ENCODE measurements around the gene FAM180B.
"Not testable (repeated sequence)": the region's sequence is repeated elsewhere in the genome, so short reads cannot be mapped to it uniquely, and the experiment has no call there.

FAM180B gene

GRCh38 chr11:47595967-47596366 is 9.5 kb downstream of the FAM180B start:
- DNase-seq, result no peak

- no peak for DNase-seq
Measured at GRCh38 chr11:47599902-47600301, 13.4 kb downstream of the FAM180B start.

GRCh38 chr11:47603295-47603694 is 16.8 kb downstream of the FAM180B start:
- no peak for DNase-seq

GRCh38 chr11:47605921-47606320 is 19.4 kb downstream of the FAM180B start:
- DNase-seq, result no peak

GRCh38 chr11:47606731-47607130 is 20.3 kb downstream of the FAM180B start:
- no peak for DNase-seq

GRCh38 chr11:47607380-47607779 is 20.9 kb downstream of the FAM180B start:
- no peak for DNase-seq

- no peak for DNase-seq
Measured at GRCh38 chr11:47609675-47610074, 23.2 kb downstream of the FAM180B start.

- no peak for DNase-seq
Measured at GRCh38 chr11:47611348-47611794, 24.9 kb downstream of the FAM180B start.

- no peak for DNase-seq
Measured at GRCh38 chr11:47615249-47615648, 28.8 kb downstream of the FAM180B start.

- DNase-seq, result peak; percentile 7
Measured at GRCh38 chr11:47616726-47617416, 30.4 kb downstream of the FAM180B start.

GRCh38 chr11:47617417-47617809 is 30.9 kb downstream of the FAM180B start:
- DNase-seq, result no peak

- no peak for DNase-seq
Measured at GRCh38 chr11:47620836-47621378, 34.4 kb downstream of the FAM180B start.

- no peak for DNase-seq
Measured at GRCh38 chr11:47626234-47626633, 39.8 kb downstream of the FAM180B start.

GRCh38 chr11:47628026-47628425 is 41.5 kb downstream of the FAM180B start:
- no peak for DNase-seq

- no peak for DNase-seq
Measured at GRCh38 chr11:47631473-47631872, 45.0 kb downstream of the FAM180B start.

- DNase-seq, result not testable (repeated sequence)
Measured at GRCh38 chr11:47636331-47636730, 49.9 kb downstream of the FAM180B start.
